Peyer's patch (tissue), 4 donors: Measurements from ENCODE around the gene PPP2CA.

ENCODE experiments used
- CTCF ChIP-seq, 6 experiments: fragments of 450-650 bp in 4 of 6; fragments of 200-600 bp in 2 of 6; sonication (generic) in 1 of 6; IDR thresholded peaks; one replicate each; pipeline ENCODE4 v1.5.1; 2017 to 2019; ENCODE audit warnings: antibody characterized with exemption in 6 of 6, mild to moderate bottlenecking in 3 of 6, moderate library complexity in 1 of 6
- POLR2A ChIP-seq, 2 donors: fragments of 450-650 bp; IDR thresholded peaks; one replicate each; pipeline ENCODE4 v1.5.1; 2017; ENCODE audit warnings: antibody characterized with exemption in 2 of 2, mild to moderate bottlenecking in 2 of 2, moderate library complexity in 2 of 2

GRCh38 chr5:134236820-134237219 lies 10.9 kb upstream of the PPP2CA start:
- TF ChIP-seq CTCF (IDR thresholded peaks at IDR 0.05) (no peak), POLR2A (IDR thresholded peaks at IDR 0.05) (no peak)
